Lower lobe of right lung (tissue), 2 donors: Measurements from ENCODE around the gene MIER3. TPM values are rescaled to one million over a fixed set of nuclear protein-coding genes. Genes with fewer than 3 reads are reported as not detected.

Experiments used
- ATAC-seq, 2 donors: fragments of 200-7000 bp; cut with Tn5 transposase; one replicate each; pipeline ENCODE4 v1.9.1; 2020 to 2022; ENCODE audit warnings: mild to moderate bottlenecking in 2 of 2, moderate library complexity in 2 of 2
- DNase-seq: peaks from one replicate; pipeline ENCODE4 v3.0.0-alpha.2; 2020
- H3K27ac ChIP-seq: fragments of 200-600 bp; one replicate; pipeline ENCODE4 v1.8.0; 2022
- H3K27me3 ChIP-seq: fragments of 200-600 bp; one replicate; pipeline ENCODE4 v1.8.0; 2022; ENCODE audit warnings: low read depth
- H3K36me3 ChIP-seq: fragments of 200-600 bp; one replicate; pipeline ENCODE4 v1.8.0; 2022; ENCODE audit warnings: mild to moderate bottlenecking
- H3K4me1 ChIP-seq: fragments of 200-600 bp; one replicate; pipeline ENCODE4 v1.8.0; 2022
- H3K4me3 ChIP-seq: fragments of 200-600 bp; one replicate; pipeline ENCODE4 v1.8.0; 2022; ENCODE audit warnings: mild to moderate bottlenecking
- H3K9me3 ChIP-seq: fragments of 200-600 bp; one replicate; pipeline ENCODE4 v1.8.0; 2022
- CTCF ChIP-seq: fragments of 200-600 bp; IDR thresholded peaks from one replicate; pipeline ENCODE4 v1.8.0; 2022; ENCODE audit warnings: antibody characterized with exemption, mild to moderate bottlenecking
- intact Hi-C: fragments of 100-400 bp; cut with DNase I; formaldehyde crosslinking; loops from one replicate; pipeline ENCODE4 v1.11.0; 2022
- total RNA-seq: library from RNA; stranded (reverse); fragmentation: NEBNext Ultra II Directional; extraction: Animal tissue kit (Norgen Biotek cat#: 25700); gene quantifications from one replicate; pipeline ENCODE4 v1.2.1, GENCODE V29; 2021
- donor health status: DM: no; HTN: yes; CAD: no; lungs with severe emphysema.

The MIER3 gene
- total RNA-seq, 1 donor from 2014 or later: 20.1 TPM

- intact Hi-C loops: no loop called here
- no peaks in the 10 kb centered on the region for H3K4me1 ChIP-seq
- no peak overlapping the region for H3K4me3 ChIP-seq
- ATAC-seq: no peak
- H3K27me3 ChIP-seq: peaks cover 6% of the 10 kb centered on the region
- H3K36me3 ChIP-seq: no peaks in the 10 kb centered on the region
- TF ChIP-seq CTCF: no peak
- no peak overlapping the region for H3K27ac ChIP-seq
- H3K9me3 ChIP-seq: no peaks in the 10 kb centered on the region
- no peak for DNase-seq
Measured at GRCh38 chr5:56959326-56959725, 7.4 kb upstream of the MIER3 start.

GRCh38 chr5:56958595-56958994, 6.7 kb upstream of the MIER3 start:
- Histone ChIP-seq H3K4me3 (no peak overlapping the region), H3K27me3 (peaks cover 6% of the 10 kb centered on the region), H3K36me3 (no peaks in the 10 kb centered on the region), H3K9me3 (no peaks in the 10 kb centered on the region), H3K4me1 (no peaks in the 10 kb centered on the region), H3K27ac (no peak overlapping the region)
- intact Hi-C loops: no loop called here
- no peak for ATAC-seq
- no peak for TF ChIP-seq CTCF
- no peak for DNase-seq

GRCh38 chr5:56954262-56954661, 2.3 kb upstream of the MIER3 start:
- no peaks in the 10 kb centered on the region for H3K27me3 ChIP-seq
- no peak for TF ChIP-seq CTCF
- H3K27ac ChIP-seq: no peak overlapping the region
- no peak for ATAC-seq
- no peaks in the 10 kb centered on the region for H3K36me3 ChIP-seq
- no peaks in the 10 kb centered on the region for H3K9me3 ChIP-seq
- H3K4me1 ChIP-seq: peaks cover 12% of the 10 kb centered on the region
- no peak for DNase-seq
- no peak overlapping the region for H3K4me3 ChIP-seq
- intact Hi-C loops: no loop called here

GRCh38 chr5:56951126-56951945, 587 bp downstream of the MIER3 start:
- Histone ChIP-seq H3K27me3 (no peaks in the 10 kb centered on the region), H3K4me3 (peak overlapping the region; percentile 76), H3K9me3 (no peaks in the 10 kb centered on the region), H3K4me1 (peaks cover 12% of the 10 kb centered on the region), H3K27ac (peak overlapping the region; percentile 78), H3K36me3 (peaks cover 18% of the 10 kb centered on the region)
- ATAC-seq (peak; percentile 71 to 80), DNase-seq (peak; percentile 49)
- intact Hi-C loops: no loop called here
- TF ChIP-seq CTCF: no peak

- Histone ChIP-seq H3K27ac (peak overlapping the region; percentile 78), H3K4me1 (peaks cover 12% of the 10 kb centered on the region), H3K9me3 (no peaks in the 10 kb centered on the region), H3K27me3 (no peaks in the 10 kb centered on the region), H3K36me3 (peaks cover 24% of the 10 kb centered on the region), H3K4me3 (peak overlapping the region; percentile 76)
- DNase-seq (peak; percentile 75), ATAC-seq (peak; percentile 73)
- intact Hi-C loops: no loop called here
- TF ChIP-seq CTCF: no peak
Measured at GRCh38 chr5:56950626-56951125, 1.2 kb downstream of the MIER3 start.
